ENCODE results near the gene CYB5A.

GRCh38 chr18:74281011-74281979, 10.5 kb downstream of the CYB5A start:
- TF ChIP-seq, protein P1, sequence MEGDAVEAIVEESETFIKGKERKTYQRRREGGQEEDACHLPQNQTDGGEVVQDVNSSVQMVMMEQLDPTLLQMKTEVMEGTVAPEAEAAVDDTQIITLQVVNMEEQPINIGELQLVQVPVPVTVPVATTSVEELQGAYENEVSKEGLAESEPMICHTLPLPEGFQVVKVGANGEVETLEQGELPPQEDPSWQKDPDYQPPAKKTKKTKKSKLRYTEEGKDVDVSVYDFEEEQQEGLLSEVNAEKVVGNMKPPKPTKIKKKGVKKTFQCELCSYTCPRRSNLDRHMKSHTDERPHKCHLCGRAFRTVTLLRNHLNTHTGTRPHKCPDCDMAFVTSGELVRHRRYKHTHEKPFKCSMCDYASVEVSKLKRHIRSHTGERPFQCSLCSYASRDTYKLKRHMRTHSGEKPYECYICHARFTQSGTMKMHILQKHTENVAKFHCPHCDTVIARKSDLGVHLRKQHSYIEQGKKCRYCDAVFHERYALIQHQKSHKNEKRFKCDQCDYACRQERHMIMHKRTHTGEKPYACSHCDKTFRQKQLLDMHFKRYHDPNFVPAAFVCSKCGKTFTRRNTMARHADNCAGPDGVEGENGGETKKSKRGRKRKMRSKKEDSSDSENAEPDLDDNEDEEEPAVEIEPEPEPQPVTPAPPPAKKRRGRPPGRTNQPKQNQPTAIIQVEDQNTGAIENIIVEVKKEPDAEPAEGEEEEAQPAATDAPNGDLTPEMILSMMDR (conservative IDR thresholded peaks at IDR 0.05; ENCODE audit: low read depth, low read length) = no peak
- TF ChIP-seq EZH2 (IDR thresholded peaks at IDR 0.05; ENCODE audit: low read length, unreplicated experiment) (no peak), EZH2phosphoT487 (IDR thresholded peaks at IDR 0.05; ENCODE audit: borderline replicate concordance, low read length) (no peak)
